ENCODE results near the gene R3HDM2. TPM values are rescaled to one million over a fixed set of nuclear protein-coding genes. Genes with fewer than 3 reads are reported as not detected.
"Not testable (repeated sequence)": the region's sequence is repeated elsewhere in the genome, so short reads cannot be mapped to it uniquely, and the experiment has no call there.

R3HDM2 gene
- polyA plus RNA-seq, 3 donors, result 60.6 to 67.5 (median 66.1) TPM

DNA sequence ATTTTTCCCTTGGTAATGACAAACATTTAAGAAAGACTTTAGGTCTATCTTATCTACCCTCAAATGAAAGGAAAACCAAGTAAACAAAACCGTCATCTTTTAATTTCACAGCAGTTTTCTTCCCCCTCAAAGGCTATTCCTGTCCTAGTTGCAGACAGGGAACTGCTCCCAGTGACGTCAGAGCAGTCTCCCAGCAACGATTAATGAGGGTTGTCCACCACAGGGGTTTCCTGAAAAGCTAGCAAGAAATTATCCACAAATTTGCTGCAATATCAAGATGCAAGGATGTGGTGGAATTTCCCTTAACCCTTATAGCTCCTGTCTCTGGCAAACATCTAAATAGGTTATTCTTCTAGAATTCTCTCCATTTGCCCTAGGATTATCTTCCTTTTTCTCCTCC is 90.7 kb downstream of the R3HDM2 start:
- peak in 2 of 3 donors; percentile 47 to 52 for DNase-seq (ENCODE audit: low read depth in 3 of 3, low spot score in 2 of 3)

DNA sequence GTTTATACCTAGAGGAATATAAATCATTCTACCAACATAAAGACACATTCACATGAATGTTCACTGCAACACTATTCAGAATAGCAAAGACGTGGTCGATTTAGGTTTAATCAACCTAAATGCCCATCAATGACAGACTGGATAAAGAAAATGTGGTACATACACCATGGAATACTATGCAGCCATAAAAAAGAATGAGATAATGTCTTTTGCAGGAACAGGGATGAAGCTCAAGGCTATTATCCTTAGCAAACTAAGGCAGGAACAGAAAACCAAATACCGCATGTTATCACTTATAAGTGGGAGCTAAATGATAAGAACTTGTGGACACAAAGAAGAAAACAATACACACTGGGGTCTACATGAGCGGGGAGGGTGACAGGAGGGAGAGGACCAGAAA is 94.5 kb downstream of the R3HDM2 start:
- not testable (repeated sequence) for DNase-seq (ENCODE audit: low read depth in 3 of 3, low spot score in 2 of 3)

GRCh38 chr12:57334219-57334618 is 96.6 kb downstream of the R3HDM2 start:
- no peak for DNase-seq (ENCODE audit: low read depth in 3 of 3, low spot score in 2 of 3)

DNA sequence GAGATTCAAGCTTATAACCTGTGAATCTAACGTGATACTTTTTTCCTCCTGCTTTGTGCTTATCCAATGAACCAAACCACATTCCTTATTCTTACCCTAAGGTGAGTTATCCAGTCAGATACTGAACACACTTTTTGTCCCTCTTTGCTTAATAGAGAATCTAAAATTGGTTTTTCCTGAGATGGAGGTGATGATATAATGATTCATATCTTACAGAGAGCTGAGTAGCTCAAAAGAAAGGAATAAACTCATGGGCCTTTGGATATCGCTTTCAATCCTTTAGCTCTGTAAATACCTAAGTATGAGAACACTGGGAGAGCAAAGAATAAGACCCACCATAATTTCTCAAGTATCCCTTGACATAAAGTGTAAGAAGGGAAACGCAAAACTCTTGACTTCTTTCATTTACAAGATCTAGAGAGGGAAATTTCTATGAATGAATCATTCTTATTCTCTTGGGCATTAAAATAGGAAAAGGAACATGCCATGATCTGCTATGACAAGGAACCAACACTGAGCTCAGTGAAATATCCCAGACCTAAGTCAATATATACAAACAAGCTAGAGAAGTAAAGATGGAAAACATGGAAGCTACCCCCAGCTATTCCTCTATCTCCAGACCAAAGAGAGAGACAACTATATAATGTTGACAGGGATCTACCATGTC is 98.1 kb downstream of the R3HDM2 start:
- DNase-seq (ENCODE audit: low read depth in 3 of 3, low spot score in 2 of 3), result no peak

GRCh38 chr12:57330992-57331391 is 99.9 kb downstream of the R3HDM2 start:
- no peak for DNase-seq (ENCODE audit: low read depth in 3 of 3, low spot score in 2 of 3)

DNA sequence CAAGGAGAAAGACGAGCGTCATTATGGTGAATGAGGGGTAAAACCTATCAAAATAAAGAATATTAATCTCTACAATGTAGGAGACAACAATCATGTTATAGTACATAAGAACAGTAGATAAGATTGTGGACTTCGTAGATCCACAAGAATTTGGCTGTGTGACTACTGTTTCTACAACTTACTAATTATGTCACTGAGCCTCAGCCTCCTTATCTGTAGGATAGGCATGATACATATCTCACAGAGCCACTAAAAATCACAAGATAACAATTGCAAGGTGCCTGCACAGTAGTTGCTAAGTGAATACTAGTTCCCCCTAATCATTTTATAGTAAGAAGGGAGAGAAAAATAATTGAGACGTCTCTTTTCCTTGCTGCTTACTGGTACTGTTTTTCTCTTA is 101.6 kb downstream of the R3HDM2 start:
- DNase-seq (ENCODE audit: low read depth in 3 of 3, low spot score in 2 of 3), result no peak

GRCh38 chr12:57325395-57325794 is 105.4 kb downstream of the R3HDM2 start:
- no peak for DNase-seq (ENCODE audit: low read depth in 3 of 3, low spot score in 2 of 3)

GRCh38 chr12:57323416-57323815 is 107.4 kb downstream of the R3HDM2 start:
- no peak for DNase-seq (ENCODE audit: low read depth in 3 of 3, low spot score in 2 of 3)

GRCh38 chr12:57320639-57321038 is 110.2 kb downstream of the R3HDM2 start:
- no peak for DNase-seq (ENCODE audit: low read depth in 3 of 3, low spot score in 2 of 3)

GRCh38 chr12:57319678-57320469 is 111.0 kb downstream of the R3HDM2 start:
- DNase-seq (ENCODE audit: low read depth in 3 of 3, low spot score in 2 of 3), result no peak

DNA sequence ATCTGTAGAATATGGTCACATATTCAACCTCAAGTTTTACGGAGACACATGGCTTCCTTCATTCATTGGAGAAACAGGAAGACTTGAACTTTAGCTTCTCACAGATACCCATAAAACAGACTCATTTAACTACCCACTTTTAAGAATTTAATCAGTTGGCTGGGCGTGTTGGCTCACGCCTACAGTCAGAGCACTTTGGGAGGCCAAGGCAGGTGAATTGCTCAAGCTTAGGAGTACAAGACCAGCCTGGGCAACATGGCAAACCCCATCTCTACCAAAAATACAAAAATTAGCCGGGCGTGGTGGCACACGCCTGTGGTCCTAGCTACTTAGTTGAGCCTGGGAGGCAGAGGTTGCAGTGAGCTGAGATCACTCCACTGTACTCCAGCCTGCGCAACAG is 115.2 kb downstream of the R3HDM2 start:
- no peak for DNase-seq (ENCODE audit: low read depth in 3 of 3, low spot score in 2 of 3)

- DNase-seq (ENCODE audit: low read depth in 3 of 3, low spot score in 2 of 3), result not testable (repeated sequence)
Observed at GRCh38 chr12:57312287-57312686, 118.6 kb downstream of the R3HDM2 start.

- DNase-seq (ENCODE audit: low read depth in 3 of 3, low spot score in 2 of 3), result no peak
Observed at GRCh38 chr12:57309420-57309819, 121.4 kb downstream of the R3HDM2 start.

- DNase-seq (ENCODE audit: low read depth in 3 of 3, low spot score in 2 of 3), result no peak
Observed at GRCh38 chr12:57300961-57301584, 129.8 kb downstream of the R3HDM2 start.

DNA sequence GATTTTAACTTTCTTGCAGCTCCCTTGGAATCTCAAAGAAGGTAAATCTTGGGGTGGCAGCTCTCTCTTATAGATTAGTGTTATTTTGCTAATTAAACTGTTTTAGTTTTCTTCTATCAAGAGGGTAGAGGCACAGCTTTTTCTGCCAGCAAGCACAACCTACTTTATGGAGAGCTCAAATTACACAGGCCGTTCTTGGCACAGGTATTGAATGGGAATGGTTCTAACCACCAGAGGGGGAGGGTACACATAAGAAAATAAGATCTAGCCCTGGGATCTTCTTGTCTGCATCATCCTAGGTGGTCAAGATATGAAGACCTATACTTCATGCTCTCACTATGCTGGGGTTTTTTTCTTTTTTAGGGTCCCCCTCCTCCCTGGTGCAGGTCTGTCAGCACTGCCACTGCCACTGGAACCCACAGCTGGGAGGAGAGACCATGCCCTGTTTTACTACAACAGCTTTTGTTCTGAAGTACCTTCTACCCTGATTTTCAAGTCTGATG is 131.3 kb downstream of the R3HDM2 start:
- DNase-seq (ENCODE audit: low read depth in 3 of 3, low spot score in 2 of 3), result no peak

DNA sequence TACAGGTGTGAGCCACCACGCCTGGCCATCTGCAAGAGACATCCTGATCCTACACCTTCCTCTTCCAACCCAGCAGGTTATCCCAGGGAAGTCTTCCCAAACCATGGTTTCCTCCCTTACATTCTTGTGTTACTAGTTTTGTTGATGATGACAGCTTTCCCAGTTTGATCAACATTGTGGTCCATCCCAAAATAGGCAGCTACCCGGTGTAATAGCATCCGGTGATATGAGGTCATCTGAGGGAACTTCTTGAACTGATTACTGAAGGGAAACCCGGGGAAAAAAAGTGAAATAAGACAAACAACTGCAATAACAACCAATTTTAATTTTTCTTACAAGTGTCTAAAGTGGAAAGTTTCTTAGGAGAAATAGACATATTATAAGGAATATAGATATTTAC is 134.6 kb downstream of the R3HDM2 start:
- DNase-seq (ENCODE audit: low read depth in 3 of 3, low spot score in 2 of 3), result no peak

- DNase-seq (ENCODE audit: low read depth in 3 of 3, low spot score in 2 of 3), result not testable (repeated sequence)
Observed at GRCh38 chr12:57282073-57282472, 148.8 kb downstream of the R3HDM2 start.

DNA sequence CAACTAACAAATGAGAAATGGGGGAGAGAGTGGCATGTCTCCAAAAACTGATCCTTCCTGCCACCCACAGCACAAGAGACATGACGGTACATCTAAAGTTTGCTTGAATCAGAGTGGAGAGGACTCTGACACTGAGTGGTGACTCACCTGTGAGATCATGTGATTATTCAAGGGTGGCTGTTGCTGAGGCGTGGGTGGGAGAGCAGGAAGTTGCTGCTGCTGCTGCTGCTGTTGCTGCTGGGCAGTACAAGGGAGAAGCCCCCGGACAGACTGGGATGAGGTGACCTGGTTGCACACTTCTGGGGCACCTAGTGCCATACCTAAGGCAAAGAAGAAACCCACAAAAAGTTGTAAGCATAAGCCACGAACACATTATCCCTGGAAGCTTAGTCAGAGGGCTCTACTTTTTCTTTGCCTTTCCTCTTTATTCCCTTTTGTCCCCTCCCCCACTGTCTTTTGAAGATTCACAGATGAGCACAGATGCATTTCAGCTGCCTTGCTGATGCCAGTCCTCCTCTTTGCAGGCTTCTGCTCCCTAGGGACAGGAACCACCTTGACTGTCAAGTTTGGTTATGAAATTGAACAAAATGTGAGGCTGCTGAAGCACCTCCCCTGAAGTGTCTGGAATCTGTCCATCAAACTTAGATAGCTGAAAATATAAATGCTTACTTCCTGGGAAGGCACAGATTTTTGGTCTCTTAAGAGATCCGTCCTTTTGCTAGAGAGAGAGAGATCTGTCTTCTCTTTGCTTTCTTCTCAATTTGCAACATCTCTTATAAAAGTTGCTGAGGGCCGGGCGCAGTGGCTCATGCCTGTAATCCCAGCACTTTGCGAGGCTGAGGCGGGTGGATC is 150.4 kb downstream of the R3HDM2 start:
- DNase-seq (ENCODE audit: low read depth in 3 of 3, low spot score in 2 of 3), result no peak

DNA sequence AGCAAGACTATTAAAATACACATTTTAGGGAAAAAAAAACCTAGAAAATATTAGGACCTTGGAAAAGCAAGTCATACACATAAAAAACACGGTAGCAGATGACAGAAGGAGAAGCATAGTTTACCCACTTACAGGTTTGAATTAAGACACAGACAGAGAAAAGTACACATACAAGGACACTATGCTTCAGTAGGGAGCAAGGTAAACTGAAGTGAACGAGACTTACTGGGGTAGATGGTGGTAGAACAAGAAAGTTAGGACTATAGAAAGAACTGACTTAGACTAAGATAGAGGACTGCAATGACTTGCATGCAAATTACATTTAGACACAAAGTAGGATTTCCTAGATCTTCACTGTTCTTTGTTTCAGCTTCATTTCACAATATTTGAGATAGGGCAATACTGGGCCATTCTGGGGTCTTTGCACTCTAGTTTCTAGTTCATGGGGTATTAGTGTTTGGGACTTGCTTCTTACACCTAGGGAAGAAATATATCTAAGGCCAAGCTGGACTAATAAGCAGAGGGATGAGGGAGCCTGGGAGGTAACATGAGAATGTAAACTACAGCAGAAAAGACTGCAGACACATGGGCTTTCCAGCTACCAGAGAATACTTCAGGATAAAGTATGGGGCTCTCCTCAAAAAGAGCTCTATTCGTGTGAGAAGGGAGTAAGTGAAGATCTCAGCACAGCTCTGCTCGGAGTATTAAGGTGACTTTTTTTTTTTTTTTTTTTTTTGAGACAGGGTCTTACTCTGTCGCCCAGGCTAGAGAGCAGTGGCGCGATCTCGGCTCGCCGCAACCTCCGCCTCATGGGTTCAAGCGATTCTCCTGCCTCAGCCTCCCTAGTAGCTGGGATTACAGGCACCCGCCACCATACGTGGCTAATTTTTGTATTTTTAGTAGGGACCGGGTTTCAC is 152.1 kb downstream of the R3HDM2 start:
- DNase-seq (ENCODE audit: low read depth in 3 of 3, low spot score in 2 of 3), result no peak

Measured in right renal cortex interstitium (tissue), 3 donors.